IPS DF 6.9 (cell line): Measurements from ENCODE around the gene ALPK1.
A peak's percentile ranks its signal among the peaks of the same experiment; 100 is the strongest.

ENCODE experiments used
- DNase-seq: peaks from one replicate; pipeline ENCODE4 v3.0.0-alpha.2; 2013; ENCODE audit warnings: low read depth, low spot score
- H3K27ac ChIP-seq: one replicate; pipeline ENCODE4 v1.5.1; 2013; ENCODE audit warnings: low read length, control low read depth
- H3K27me3 ChIP-seq: 2 replicates; pipeline ENCODE4 v1.6.1; 2013; ENCODE audit warnings: mild to moderate bottlenecking, low read length; ENCODE audit not compliant: control insufficient read depth, insufficient read depth
- H3K36me3 ChIP-seq: 2 replicates; pipeline ENCODE4 v1.6.1; 2013; ENCODE audit warnings: low read length; ENCODE audit not compliant: control insufficient read depth, insufficient read depth
- H3K4me1 ChIP-seq: 2 replicates; pipeline ENCODE4 v1.6.1; 2013; ENCODE audit warnings: low read length; ENCODE audit not compliant: control insufficient read depth, insufficient read depth
- H3K4me3 ChIP-seq: 2 replicates; pipeline ENCODE4 v1.5.1; 2013; ENCODE audit warnings: mild to moderate bottlenecking, low read length
- H3K9me3 ChIP-seq: 2 replicates; pipeline ENCODE4 v1.6.1; 2013; ENCODE audit warnings: low read length, inconsistent platforms; ENCODE audit not compliant: control insufficient read depth, insufficient read depth
- WGBS: extraction: QIAGEN DNeasy Blood & Tissue Kit; methylation state at CpG from one replicate; pipeline ENCODE4 v1.1.7; 2013; ENCODE audit warnings: mixed read lengths, missing lambda C conversion rate; ENCODE audit not compliant: insufficient read length, insufficient coverage; 5-methylcytosine and 5-hydroxymethylcytosine counted together

ALPK1 gene

DNA sequence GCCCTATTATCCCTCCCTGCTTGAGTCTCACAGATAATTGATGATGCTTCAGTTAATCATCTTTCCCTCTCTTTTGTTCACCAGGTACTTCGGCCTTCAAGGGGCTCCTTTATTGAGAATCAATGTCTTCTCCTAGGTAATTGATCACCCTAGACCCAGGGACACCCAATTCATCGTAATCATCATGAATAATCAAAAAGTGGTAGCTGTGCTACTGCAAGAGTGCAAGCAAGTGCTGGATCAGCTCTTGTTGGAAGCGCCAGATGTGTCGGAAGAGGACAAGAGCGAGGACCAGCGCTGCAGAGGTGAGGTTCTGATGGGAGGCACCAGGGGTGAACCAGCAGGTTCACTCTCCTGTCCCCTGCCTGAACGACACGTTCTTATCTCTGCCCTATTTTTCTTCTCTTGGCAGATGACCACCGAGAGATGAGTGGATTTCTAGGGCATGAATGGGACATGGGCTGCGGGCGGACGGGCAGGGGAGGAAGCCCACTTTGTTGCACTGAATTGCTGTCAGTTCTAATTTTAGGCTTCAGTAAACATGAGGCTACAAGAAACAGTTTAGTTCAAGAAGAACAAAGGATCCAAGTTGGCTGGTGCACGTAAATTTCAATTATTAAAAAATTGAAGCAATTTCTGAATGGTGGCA is 80.5 kb downstream of the ALPK1 start:
- no peak for DNase-seq
- Histone ChIP-seq H3K27me3 (peaks cover 4% of the 10 kb centered on the region; the same call in 1 of the 2 replicates), H3K36me3 (no peaks in the 10 kb centered on the region), H3K4me3 (no peak overlapping the region), H3K27ac (no peak overlapping the region), H3K9me3 (no peaks in the 10 kb centered on the region), H3K4me1 (no peaks in the 10 kb centered on the region)
- WGBS: no CpG with 5 or more reads among the region's 13 CpGs

DNA sequence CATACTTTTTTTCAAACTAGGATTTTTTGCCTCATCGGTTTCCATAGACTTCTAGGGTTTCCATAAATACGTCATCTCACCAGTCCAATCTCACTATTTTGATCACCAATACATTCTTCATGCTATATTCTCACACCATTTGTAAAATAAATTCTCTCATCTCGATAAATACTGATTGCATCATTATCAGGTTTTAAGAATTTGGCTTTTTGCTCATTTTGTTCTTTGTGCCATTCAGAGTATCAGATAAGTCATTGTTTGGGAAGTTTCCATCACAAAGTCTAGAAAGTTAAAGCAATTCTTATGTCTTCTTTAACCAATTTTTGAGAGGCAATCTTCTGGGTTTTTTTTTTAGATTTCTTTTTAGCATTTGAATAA is 81.1 kb downstream of the ALPK1 start:
- no peaks in the 10 kb centered on the region for H3K36me3 ChIP-seq
- no peak for DNase-seq
- no peak overlapping the region for H3K27ac ChIP-seq
- WGBS: 100% methylated on average over 1 of the region's 3 CpGs
- peaks cover 4% of the 10 kb centered on the region; the same call in 1 of the 2 replicates for H3K27me3 ChIP-seq
- no peaks in the 10 kb centered on the region for H3K9me3 ChIP-seq
- H3K4me1 ChIP-seq: no peaks in the 10 kb centered on the region
- H3K4me3 ChIP-seq: no peak overlapping the region

DNA sequence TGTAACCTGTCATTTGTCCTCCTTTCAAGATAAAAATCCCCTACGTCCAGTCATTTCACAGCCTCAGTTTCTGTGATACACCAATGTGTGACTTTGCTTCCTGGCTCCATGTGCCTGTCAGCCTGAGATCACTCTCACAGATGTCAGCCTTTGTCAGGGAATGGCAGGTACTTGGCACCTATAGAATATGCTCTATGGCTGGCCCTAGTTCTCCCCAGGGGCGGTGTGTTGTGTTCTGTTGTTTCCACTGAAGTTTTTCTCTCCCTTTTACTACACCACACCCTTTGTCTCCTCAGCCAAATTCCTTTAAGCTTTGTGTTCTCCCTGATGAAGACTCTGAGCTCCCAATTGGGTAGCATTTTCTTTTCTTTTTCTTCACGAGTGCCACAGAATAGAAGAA is 81.7 kb downstream of the ALPK1 start:
- no peak for DNase-seq
- Histone ChIP-seq H3K27ac (no peak overlapping the region), H3K4me3 (no peak overlapping the region), H3K36me3 (no peaks in the 10 kb centered on the region), H3K4me1 (no peaks in the 10 kb centered on the region), H3K27me3 (peaks cover 4% of the 10 kb centered on the region; the same call in 1 of the 2 replicates), H3K9me3 (no peaks in the 10 kb centered on the region)
- no CpG with 5 or more reads among the region's 3 CpGs for WGBS

DNA sequence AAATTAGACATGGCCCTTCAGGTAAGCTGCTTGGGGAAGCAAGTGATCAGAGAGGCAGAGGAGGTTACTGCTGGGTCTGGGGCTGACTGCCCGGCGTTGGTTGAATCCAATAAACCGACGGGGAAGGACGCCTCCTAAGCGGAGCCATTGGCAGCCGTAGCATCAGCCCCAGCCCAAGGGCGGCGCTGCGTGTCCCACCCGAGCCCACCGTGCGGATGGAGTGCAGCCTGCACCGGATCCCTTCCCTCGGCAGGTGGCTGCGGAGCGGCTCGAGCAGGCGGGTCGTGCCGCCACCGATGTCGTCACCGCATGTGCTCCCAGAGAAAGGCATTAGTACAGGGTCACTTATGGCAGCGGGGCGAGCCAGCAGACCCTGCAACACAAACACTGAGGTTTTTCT is 82.1 kb downstream of the ALPK1 start:
- Histone ChIP-seq H3K36me3 (no peaks in the 10 kb centered on the region), H3K4me3 (no peak overlapping the region), H3K9me3 (no peaks in the 10 kb centered on the region), H3K27me3 (peaks cover 4% of the 10 kb centered on the region; the same call in 1 of the 2 replicates), H3K4me1 (no peaks in the 10 kb centered on the region), H3K27ac (no peak overlapping the region)
- WGBS: no CpG with 5 or more reads among the region's 26 CpGs
- DNase-seq: peak; percentile 68

DNA sequence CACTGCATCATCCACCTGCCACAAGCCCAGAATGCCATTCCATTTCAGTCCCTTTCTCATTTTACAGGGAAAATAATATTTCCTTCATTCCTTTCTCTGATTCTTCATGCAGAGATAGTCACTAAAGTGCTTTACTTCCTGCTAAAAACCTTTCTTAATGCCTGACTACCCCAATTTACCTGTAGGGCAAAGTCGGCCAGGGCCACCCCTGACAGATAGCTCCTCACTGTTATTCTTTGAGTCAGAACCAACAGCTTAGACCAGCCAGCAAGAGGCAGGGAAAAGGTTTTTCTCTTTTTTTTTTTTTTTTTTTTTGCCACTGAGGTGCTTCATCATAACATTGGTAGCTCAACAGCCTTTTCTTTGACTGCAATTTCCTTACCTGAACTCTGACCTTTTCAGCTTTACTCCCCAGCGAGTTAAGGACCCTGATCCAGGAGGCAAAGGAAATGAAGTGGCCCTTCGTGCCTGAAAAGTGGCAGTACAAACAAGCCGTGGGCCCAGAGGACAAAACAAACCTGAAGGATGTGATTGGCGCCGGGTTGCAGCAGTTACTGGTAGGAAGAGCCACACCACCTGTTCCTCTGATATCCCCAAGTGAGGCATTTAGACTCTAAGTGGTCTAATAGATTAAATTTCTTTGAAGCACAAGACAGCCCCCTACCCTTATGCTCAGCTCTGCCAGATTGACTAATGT is 85.0 kb downstream of the ALPK1 start:
- DNase-seq: no peak

GRCh38 chr4:112386071-112386470 is 88.9 kb downstream of the ALPK1 start:
- Histone ChIP-seq H3K4me3 (no peak overlapping the region), H3K36me3 (no peaks in the 10 kb centered on the region), H3K27me3 (no peaks in the 10 kb centered on the region), H3K27ac (no peak overlapping the region), H3K9me3 (no peaks in the 10 kb centered on the region), H3K4me1 (no peaks in the 10 kb centered on the region)
- DNase-seq: no peak
- WGBS: no CpG with 5 or more reads among the region's 4 CpGs

More for the DNA sequence above, 85.0 kb downstream of the ALPK1 start:
- Histone ChIP-seq H3K4me1 (no peaks in the 10 kb centered on the region), H3K27ac (no peak overlapping the region), H3K9me3 (no peaks in the 10 kb centered on the region), H3K36me3 (no peaks in the 10 kb centered on the region), H3K4me3 (no peak overlapping the region), H3K27me3 (peaks cover 4% of the 10 kb centered on the region; the same call in 1 of the 2 replicates)
- WGBS: no CpG with 5 or more reads among the region's 6 CpGs

- no CpG with 5 or more reads among the region's 4 CpGs for whole genome bisulfite sequencing
- no peak for DNase-seq
- no peak overlapping the region for H3K4me3 ChIP-seq
Measured at GRCh38 chr4:112402098-112402497, 104.9 kb downstream of the ALPK1 start.

GRCh38 chr4:112403101-112403945 is 106.2 kb downstream of the ALPK1 start:
- H3K27me3 ChIP-seq: 0 out of 2 replicates have a peak, but pooled peaks cover 1% of the 10 kb centered on the region
- DNase-seq: no peak
- no peak overlapping the region for H3K4me3 ChIP-seq
- no CpG with 5 or more reads among the region's 11 CpGs for WGBS
- no peaks in the 10 kb centered on the region for H3K9me3 ChIP-seq
- H3K4me1 ChIP-seq: no peaks in the 10 kb centered on the region
- H3K36me3 ChIP-seq: no peaks in the 10 kb centered on the region
- H3K27ac ChIP-seq: no peak overlapping the region

More at GRCh38 chr4:112402098-112402497, 104.9 kb downstream of the ALPK1 start:
- Histone ChIP-seq H3K9me3 (no peaks in the 10 kb centered on the region), H3K36me3 (no peaks in the 10 kb centered on the region), H3K27me3 (0 out of 2 replicates have a peak, but pooled peaks cover 1% of the 10 kb centered on the region), H3K27ac (no peak overlapping the region), H3K4me1 (no peaks in the 10 kb centered on the region)

- H3K4me3 ChIP-seq: no peak overlapping the region
- no peaks in the 10 kb centered on the region for H3K4me1 ChIP-seq
- no CpG with 5 or more reads among the region's 2 CpGs for WGBS
- DNase-seq: no peak
- H3K9me3 ChIP-seq: no peaks in the 10 kb centered on the region
- H3K36me3 ChIP-seq: no peaks in the 10 kb centered on the region
- no peaks in the 10 kb centered on the region for H3K27me3 ChIP-seq
- no peak overlapping the region for H3K27ac ChIP-seq
Measured at GRCh38 chr4:112410364-112410763, 113.2 kb downstream of the ALPK1 start.

DNA sequence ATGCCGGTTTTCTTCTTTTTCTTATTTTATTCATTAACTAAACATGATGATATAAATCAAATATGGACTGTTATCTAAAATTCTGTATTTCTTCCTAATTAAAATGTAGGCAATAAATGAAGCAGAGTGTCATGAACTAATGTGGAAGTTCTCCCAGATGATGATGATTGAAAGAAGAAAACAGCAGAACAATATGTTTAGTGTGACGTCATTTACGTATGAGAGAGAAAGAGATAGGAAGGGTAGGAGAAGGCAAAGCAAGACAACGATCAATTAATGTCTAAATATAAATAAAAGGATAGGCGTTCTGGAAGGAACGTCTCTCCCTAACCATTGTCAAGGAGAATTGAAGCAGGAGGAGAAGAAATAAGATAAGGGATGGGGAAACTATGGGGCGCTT is 113.6 kb downstream of the ALPK1 start:
- H3K4me1 ChIP-seq: no peaks in the 10 kb centered on the region
- no peak overlapping the region for H3K4me3 ChIP-seq
- WGBS: 100% methylated on average over 3 of the region's 7 CpGs
- no peak for DNase-seq
- H3K9me3 ChIP-seq: no peaks in the 10 kb centered on the region
- no peak overlapping the region for H3K27ac ChIP-seq
- H3K36me3 ChIP-seq: no peaks in the 10 kb centered on the region
- no peaks in the 10 kb centered on the region for H3K27me3 ChIP-seq
